Measurements from ENCODE around the gene FGF1.
A peak's percentile ranks its signal among the peaks of the same experiment; 100 is the strongest.

The FGF1 gene

GRCh38 chr5:142684508-142685041 is 1.3 kb downstream of the FGF1 start:
- TF ChIP-seq, protein P1, sequence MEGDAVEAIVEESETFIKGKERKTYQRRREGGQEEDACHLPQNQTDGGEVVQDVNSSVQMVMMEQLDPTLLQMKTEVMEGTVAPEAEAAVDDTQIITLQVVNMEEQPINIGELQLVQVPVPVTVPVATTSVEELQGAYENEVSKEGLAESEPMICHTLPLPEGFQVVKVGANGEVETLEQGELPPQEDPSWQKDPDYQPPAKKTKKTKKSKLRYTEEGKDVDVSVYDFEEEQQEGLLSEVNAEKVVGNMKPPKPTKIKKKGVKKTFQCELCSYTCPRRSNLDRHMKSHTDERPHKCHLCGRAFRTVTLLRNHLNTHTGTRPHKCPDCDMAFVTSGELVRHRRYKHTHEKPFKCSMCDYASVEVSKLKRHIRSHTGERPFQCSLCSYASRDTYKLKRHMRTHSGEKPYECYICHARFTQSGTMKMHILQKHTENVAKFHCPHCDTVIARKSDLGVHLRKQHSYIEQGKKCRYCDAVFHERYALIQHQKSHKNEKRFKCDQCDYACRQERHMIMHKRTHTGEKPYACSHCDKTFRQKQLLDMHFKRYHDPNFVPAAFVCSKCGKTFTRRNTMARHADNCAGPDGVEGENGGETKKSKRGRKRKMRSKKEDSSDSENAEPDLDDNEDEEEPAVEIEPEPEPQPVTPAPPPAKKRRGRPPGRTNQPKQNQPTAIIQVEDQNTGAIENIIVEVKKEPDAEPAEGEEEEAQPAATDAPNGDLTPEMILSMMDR (IDR thresholded peaks at IDR 0.05), result no peak
- H3K27me3 ChIP-seq (ENCODE audit: control insufficient read depth, insufficient read depth, low read length), result no peaks in the 10 kb centered on the region
- H3K9ac ChIP-seq, result no peak overlapping the region
- peak overlapping the region; percentile 2 for H2AFZ ChIP-seq
- H3K79me2 ChIP-seq, result no peaks in the 10 kb centered on the region
- no peaks in the 10 kb centered on the region for H3K9me3 ChIP-seq (ENCODE audit: control insufficient read depth, low read length)
- H3K4me2 ChIP-seq (ENCODE audit: low read length), result no peak overlapping the region
- H3K36me3 ChIP-seq (ENCODE audit: control insufficient read depth, insufficient read depth, low read length), result no peaks in the 10 kb centered on the region
- peaks cover 7% of the 10 kb centered on the region for H3K4me1 ChIP-seq
- H3K27ac ChIP-seq, result no peak overlapping the region
- H3K4me3 ChIP-seq (ENCODE audit: low read depth, low read length), result no peak overlapping the region

DNA sequence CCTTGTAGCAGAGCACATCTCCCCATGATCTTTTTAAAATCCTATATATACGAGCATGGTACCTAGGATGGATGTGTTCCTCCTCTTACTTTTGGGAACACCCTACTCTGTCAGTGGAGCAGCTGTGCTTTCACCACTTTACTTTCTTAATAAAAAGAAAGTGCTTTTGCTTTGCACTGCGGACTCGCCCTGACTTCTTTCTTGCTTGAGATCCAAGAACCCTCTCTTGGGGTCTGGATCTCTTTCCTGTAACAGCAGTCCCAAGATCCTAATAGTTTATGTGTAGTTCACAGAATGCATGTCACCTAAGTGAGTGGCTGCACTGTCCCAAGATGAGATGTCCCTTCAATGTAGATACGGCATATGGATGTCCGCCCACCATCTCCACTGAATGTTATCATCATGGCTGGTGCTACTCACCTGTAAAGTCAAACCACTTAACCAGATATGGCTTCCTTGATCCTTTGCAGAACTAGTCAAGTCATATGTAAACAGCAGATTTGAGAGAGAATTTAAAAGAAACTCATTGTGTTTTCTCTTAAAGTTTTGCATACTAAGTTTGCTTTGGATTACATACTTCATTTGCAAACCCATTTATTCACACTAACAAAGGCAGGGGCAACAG is 1.9 kb downstream of the FGF1 start:
- H3K9ac ChIP-seq, result no peak overlapping the region
- no peaks in the 10 kb centered on the region for H3K27me3 ChIP-seq (ENCODE audit: control insufficient read depth, insufficient read depth, low read length)
- no peaks in the 10 kb centered on the region for H3K9me3 ChIP-seq (ENCODE audit: control insufficient read depth, low read length)
- H3K4me2 ChIP-seq (ENCODE audit: low read length), result no peak overlapping the region
- H3K79me2 ChIP-seq, result no peaks in the 10 kb centered on the region
- H3K4me3 ChIP-seq (ENCODE audit: low read depth, low read length), result no peak overlapping the region
- no peaks in the 10 kb centered on the region for H3K36me3 ChIP-seq (ENCODE audit: control insufficient read depth, insufficient read depth, low read length)
- TF ChIP-seq, protein P1 (IDR thresholded peaks at IDR 0.05), result no peak
- peaks cover 7% of the 10 kb centered on the region for H3K4me1 ChIP-seq
- H2AFZ ChIP-seq, result no peak overlapping the region
- H3K27ac ChIP-seq, result no peak overlapping the region

GRCh38 chr5:142683116-142683515 is 2.8 kb downstream of the FGF1 start:
- Histone ChIP-seq H3K36me3 (ENCODE audit: control insufficient read depth, insufficient read depth, low read length) (no peaks in the 10 kb centered on the region), H3K27me3 (ENCODE audit: control insufficient read depth, insufficient read depth, low read length) (no peaks in the 10 kb centered on the region), H3K9ac (no peak overlapping the region), H3K9me3 (ENCODE audit: control insufficient read depth, low read length) (no peaks in the 10 kb centered on the region), H3K4me2 (ENCODE audit: low read length) (no peak overlapping the region), H3K27ac (no peak overlapping the region), H3K4me3 (ENCODE audit: low read depth, low read length) (no peak overlapping the region), H3K79me2 (no peaks in the 10 kb centered on the region), H3K4me1 (peaks cover 7% of the 10 kb centered on the region), H2AFZ (no peak overlapping the region)
- TF ChIP-seq, protein P1 (IDR thresholded peaks at IDR 0.05), result no peak

DNA sequence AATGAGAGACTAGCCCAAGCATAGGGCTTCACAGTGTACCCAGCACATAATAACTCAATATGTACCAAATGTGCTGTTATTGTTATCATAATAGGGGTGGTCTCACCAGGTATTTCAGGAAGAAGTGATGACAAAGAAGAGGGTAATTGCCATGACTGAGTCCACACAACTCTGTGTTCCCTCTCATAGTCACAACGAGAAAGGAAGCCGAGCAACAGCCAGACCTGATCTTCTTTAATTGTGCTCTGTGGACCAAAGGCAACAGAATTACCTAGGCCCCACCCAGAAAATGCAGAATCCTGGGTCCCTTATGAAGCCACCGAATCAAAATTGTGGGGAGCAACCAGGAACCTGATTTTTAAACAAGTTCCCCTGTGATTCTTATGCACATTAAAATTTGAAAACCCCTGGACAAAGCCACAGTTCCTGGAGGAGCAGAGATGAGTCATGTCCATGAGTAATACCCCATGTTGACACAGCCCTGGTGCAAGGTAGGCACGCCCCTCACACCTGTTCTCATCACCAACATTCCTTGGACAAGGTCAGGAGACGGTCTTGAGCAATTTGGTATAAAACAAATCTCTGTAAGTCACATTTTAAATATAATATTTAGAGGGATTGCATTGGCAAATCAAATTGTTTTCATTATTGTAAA is 5.2 kb downstream of the FGF1 start:
- H3K9me3 ChIP-seq (ENCODE audit: control insufficient read depth, low read length), result no peaks in the 10 kb centered on the region
- H3K79me2 ChIP-seq, result no peaks in the 10 kb centered on the region
- H3K36me3 ChIP-seq (ENCODE audit: control insufficient read depth, insufficient read depth, low read length), result no peaks in the 10 kb centered on the region
- no peak overlapping the region for H3K27ac ChIP-seq
- H3K9ac ChIP-seq, result no peak overlapping the region
- TF ChIP-seq, protein P1 (IDR thresholded peaks at IDR 0.05), result no peak
- no peak overlapping the region for H3K4me2 ChIP-seq (ENCODE audit: low read length)
- H3K4me3 ChIP-seq (ENCODE audit: low read depth, low read length), result no peak overlapping the region
- no peak overlapping the region for H2AFZ ChIP-seq
- H3K4me1 ChIP-seq, result peaks cover under 1% of the 10 kb centered on the region
- no peaks in the 10 kb centered on the region for H3K27me3 ChIP-seq (ENCODE audit: control insufficient read depth, insufficient read depth, low read length)

Data from parathyroid adenoma (tissue), 2 donors.